Coronary artery (tissue), 2 donors: ENCODE data around the gene HBS1L.

ENCODE experiments used
- DNase-seq: peaks from one replicate; pipeline ENCODE4 v3.0.0-alpha.2; 2017; ENCODE audit warnings: low spot score
- H3K27ac ChIP-seq, 2 donors: fragments of 200-600 bp; sonication (generic); one replicate each; pipeline ENCODE4 v1.5.1; 2016 to 2019
- H3K4me3 ChIP-seq: fragments of 200-600 bp; sonication (generic); 2 replicates; pipeline ENCODE4 v1.5.1; 2016; ENCODE audit warnings: mild to moderate bottlenecking, moderate library complexity
- TF ChIP-seq, protein P1 (sequence below): fragments of 200-600 bp; sonication (generic); IDR thresholded peaks from one replicate; pipeline ENCODE4 v1.5.1; 2019; ENCODE audit warnings: antibody characterized with exemption

The HBS1L gene

DNA sequence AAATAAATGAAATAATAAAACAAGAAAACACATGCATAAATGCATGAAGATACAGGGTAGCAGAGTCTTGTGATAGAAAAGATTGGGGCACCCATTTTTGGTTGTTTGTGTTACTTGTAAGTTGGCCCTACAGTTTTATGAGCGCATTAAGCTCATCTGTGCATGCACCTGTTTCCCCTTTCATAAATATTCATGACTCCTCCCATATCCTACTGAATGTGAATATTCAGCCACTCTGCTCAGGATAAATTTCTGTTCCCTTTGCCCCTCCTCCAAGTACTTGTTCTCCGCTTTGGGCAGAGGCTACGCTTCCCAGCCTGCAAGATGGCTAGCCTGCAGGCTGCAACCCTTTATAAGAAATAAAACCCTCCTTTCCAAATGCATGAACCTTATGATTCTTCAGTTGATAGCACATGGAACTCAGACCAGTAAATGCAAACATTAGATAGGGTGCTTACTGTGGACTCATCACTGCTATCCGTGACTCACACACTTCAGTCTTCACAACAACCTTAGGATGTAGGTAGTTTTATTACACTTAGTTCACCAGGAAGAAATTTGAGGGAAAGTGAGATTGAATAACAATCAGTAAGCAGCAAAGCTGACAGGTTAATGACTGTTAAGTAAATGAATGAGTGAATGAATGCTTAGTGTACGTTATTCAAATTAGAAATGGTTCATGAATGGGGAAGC, 119.7 kb downstream of the HBS1L start:
- Histone ChIP-seq H3K4me3 (no peak overlapping the region), H3K27ac (no peak overlapping the region)
- no peak for DNase-seq
- TF ChIP-seq, protein P1, sequence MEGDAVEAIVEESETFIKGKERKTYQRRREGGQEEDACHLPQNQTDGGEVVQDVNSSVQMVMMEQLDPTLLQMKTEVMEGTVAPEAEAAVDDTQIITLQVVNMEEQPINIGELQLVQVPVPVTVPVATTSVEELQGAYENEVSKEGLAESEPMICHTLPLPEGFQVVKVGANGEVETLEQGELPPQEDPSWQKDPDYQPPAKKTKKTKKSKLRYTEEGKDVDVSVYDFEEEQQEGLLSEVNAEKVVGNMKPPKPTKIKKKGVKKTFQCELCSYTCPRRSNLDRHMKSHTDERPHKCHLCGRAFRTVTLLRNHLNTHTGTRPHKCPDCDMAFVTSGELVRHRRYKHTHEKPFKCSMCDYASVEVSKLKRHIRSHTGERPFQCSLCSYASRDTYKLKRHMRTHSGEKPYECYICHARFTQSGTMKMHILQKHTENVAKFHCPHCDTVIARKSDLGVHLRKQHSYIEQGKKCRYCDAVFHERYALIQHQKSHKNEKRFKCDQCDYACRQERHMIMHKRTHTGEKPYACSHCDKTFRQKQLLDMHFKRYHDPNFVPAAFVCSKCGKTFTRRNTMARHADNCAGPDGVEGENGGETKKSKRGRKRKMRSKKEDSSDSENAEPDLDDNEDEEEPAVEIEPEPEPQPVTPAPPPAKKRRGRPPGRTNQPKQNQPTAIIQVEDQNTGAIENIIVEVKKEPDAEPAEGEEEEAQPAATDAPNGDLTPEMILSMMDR = no peak

DNA sequence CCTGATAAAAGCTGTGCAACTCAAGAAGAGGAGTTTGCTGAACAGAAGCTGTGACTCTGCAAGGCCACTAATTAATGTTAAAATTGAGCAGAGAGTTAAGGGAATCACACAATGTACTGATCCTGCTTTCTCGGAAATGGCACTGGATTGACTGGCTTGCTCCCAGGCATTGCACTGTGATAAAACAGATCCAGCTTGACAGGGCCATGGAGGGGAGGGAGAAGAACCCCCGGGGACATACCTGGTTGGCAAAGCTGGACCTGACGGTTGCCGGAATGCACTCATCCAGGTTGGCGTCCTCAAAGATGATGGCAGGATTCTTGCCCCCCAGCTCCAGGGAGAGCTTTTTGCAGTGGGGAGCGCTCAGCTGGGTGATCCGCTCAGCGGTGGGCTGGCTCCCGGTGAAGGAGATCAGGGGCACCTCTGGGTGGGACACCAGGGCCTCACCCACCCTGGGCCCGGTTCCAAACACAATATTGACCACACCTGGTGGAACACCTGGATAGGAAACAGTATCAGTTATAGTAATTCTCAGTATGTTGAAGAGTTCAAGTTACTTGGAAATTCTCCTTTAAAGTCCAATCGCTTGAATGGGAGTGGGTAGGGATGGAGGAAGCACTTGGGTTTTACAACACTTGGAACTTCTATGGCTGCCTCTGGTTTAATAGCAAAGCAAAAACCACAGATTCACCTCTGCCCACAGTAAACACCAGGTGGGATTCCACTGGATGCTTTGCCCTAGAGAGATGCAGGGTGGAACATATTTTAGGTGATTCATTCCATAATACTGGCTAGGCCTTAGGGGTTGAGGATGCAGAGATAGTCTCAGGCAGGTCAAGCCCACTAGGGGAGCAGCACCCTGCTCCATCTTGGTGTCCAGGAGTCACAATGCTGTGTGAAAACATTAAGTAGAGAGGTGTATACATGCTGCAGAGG, 121.8 kb downstream of the HBS1L start:
- TF ChIP-seq, protein P1 = no peak
- no peak overlapping the region for H3K4me3 ChIP-seq
- no peak for DNase-seq
- no peak overlapping the region for H3K27ac ChIP-seq

- H3K27ac ChIP-seq = no peak overlapping the region
- H3K4me3 ChIP-seq = no peak overlapping the region
- TF ChIP-seq, protein P1 = no peak
- no peak for DNase-seq
Observed at GRCh38 chr6:134932098-134932497, 122.5 kb downstream of the HBS1L start.

- TF ChIP-seq, protein P1 = no peak
- Histone ChIP-seq H3K4me3 (no peak overlapping the region), H3K27ac (no peak overlapping the region)
- DNase-seq = no peak
Observed at GRCh38 chr6:134930463-134930862, 124.2 kb downstream of the HBS1L start.

DNA sequence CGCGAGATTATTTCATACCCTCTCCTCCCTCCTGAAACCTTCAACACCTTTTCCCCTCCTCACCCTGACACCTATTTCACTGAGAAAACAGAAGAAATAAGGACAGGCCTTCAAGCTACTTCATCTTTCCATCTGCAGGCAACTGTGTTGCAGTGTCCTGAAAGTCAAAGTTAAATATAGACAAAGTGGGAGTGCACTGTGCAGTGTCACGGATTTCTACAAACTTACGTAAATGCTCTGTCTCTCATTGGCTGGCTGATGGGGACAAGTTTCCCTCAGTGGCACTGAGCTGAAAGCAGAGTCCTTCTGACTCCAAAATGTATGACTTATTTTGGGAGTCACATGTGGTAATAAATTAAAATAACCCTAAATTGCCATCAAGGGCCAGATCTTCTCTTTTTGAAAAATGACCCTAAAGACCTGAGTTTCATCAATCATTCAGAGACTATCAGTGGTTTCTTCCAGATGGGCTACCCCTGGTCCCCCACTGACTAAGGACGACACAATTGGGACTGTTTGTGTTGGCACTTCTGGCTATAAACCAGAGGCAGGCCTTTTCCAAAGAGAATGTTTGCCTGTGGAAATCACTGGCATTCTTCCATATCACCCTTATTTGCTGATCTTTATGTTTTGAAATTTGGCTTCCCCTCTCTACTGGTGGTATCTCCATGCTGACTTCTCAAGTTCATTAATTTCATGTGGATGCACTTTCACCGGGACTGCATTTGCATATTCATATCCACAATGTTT, 126.3 kb downstream of the HBS1L start:
- Histone ChIP-seq H3K4me3 (no peak overlapping the region), H3K27ac (no peak overlapping the region)
- TF ChIP-seq, protein P1 = no peak
- no peak for DNase-seq

DNA sequence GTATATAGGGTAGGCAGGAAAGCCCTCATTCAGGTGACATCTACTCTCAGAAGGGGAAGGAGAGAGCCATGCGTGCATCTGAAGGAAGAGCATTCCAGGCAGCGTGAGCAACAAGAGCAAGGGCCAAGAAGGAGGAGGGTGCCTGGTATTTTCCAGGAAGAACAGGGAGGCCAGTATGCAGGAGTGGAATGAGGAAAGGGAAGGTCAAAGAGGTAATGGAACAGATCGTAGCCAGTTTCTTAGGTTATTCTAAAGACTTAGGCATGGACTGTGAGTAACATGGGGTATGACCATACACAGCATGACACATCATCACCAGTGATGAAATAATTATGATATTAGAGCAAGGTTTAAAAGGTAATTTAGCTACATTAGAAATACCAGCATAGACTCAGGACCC, 128.8 kb downstream of the HBS1L start:
- no peak overlapping the region for H3K4me3 ChIP-seq
- DNase-seq = no peak
- TF ChIP-seq, protein P1 = no peak
- H3K27ac ChIP-seq = no peak overlapping the region
